Upper lobe of left lung (tissue), 4 donors: ENCODE results near the gene C1orf216.

Experiments
- POLR2A ChIP-seq, 4 donors: fragments of 450-650 bp; IDR thresholded peaks; one replicate each; pipeline ENCODE4 v1.5.1; 2016 to 2017; ENCODE audit warnings: antibody characterized with exemption in 4 of 4, mild to moderate bottlenecking in 2 of 4
- POLR2AphosphoS5 ChIP-seq, 2 donors: sonication (generic); formaldehyde crosslinking; IDR thresholded peaks; one replicate each; pipeline ENCODE4 v1.5.1; 2017; ENCODE audit warnings: antibody characterized with exemption in 2 of 2
- TF ChIP-seq, protein P1 (sequence below), 6 experiments: fragments of 450-650 bp in 4 of 6; fragments of 200-600 bp in 2 of 6; sonication (generic) in 2 of 6; IDR thresholded peaks; one replicate each; pipeline ENCODE4 v1.5.1; 2016 to 2019; ENCODE audit warnings: antibody characterized with exemption in 6 of 6

GRCh38 chr1:35726450-35727433, 8.1 kb upstream of the C1orf216 start:
- TF ChIP-seq, protein P1, sequence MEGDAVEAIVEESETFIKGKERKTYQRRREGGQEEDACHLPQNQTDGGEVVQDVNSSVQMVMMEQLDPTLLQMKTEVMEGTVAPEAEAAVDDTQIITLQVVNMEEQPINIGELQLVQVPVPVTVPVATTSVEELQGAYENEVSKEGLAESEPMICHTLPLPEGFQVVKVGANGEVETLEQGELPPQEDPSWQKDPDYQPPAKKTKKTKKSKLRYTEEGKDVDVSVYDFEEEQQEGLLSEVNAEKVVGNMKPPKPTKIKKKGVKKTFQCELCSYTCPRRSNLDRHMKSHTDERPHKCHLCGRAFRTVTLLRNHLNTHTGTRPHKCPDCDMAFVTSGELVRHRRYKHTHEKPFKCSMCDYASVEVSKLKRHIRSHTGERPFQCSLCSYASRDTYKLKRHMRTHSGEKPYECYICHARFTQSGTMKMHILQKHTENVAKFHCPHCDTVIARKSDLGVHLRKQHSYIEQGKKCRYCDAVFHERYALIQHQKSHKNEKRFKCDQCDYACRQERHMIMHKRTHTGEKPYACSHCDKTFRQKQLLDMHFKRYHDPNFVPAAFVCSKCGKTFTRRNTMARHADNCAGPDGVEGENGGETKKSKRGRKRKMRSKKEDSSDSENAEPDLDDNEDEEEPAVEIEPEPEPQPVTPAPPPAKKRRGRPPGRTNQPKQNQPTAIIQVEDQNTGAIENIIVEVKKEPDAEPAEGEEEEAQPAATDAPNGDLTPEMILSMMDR (IDR thresholded peaks at IDR 0.05): peak; percentile 56 to 77 (median 70)
- TF ChIP-seq POLR2AphosphoS5 (IDR thresholded peaks at IDR 0.05) (no peak), POLR2A (IDR thresholded peaks at IDR 0.05) (no peak)
